ENCODE data around the gene GNLY. TPM values are rescaled to one million over a fixed set of nuclear protein-coding genes. Genes with fewer than 3 reads are reported as not detected.

The GNLY gene
- total and polyA plus RNA-seq, 9 donors, result 0.46 to 10.8 (median 1.1) TPM

- intact Hi-C loops (cut with DNase I), result no loop called here
- Histone ChIP-seq H3K9me3 (no peaks in the 10 kb centered on the region), H3K27me3 (no peaks in the 10 kb centered on the region), H3K36me3 (no peaks in the 10 kb centered on the region), H3K27ac (peak overlapping the region; percentile 69 to 78), H3K4me3 (no peak overlapping the region), H3K4me1 (ENCODE audit: insufficient read depth) (peaks cover 32% of the 10 kb centered on the region)
- WGBS, 3 donors, result 14 to 25% (median 15%) methylated on average over 8 of the region's 8 CpGs
- peak in 1 of 5 donors; percentile 29 for DNase-seq
- TF ChIP-seq EP300 (IDR thresholded peaks at IDR 0.05), result no peak
- TF ChIP-seq POLR2A (IDR thresholded peaks at IDR 0.05), result no peak
- TF ChIP-seq CTCF (IDR thresholded peaks at IDR 0.05), result no peak
Measured at GRCh38 chr2:85745619-85746018, 51.5 kb downstream of the GNLY start.

GRCh38 chr2:85746321-85747004, 52.3 kb downstream of the GNLY start:
- TF ChIP-seq CTCF (IDR thresholded peaks at IDR 0.05) (no peak), EP300 (IDR thresholded peaks at IDR 0.05) (no peak), POLR2A (IDR thresholded peaks at IDR 0.05) (no peak)
- intact Hi-C loops (cut with DNase I), result no loop called here
- Histone ChIP-seq H3K36me3 (no peaks in the 10 kb centered on the region), H3K4me1 (ENCODE audit: insufficient read depth) (peaks cover 31% of the 10 kb centered on the region), H3K4me3 (no peak overlapping the region), H3K27ac (peak overlapping the region in 1 of 2 donors; percentile 78), H3K27me3 (no peaks in the 10 kb centered on the region), H3K9me3 (no peaks in the 10 kb centered on the region)
- peak in 1 of 5 donors; percentile 22 for DNase-seq
- 83 to 92% (median 86%) methylated on average over 8 of the region's 8 CpGs for whole genome bisulfite sequencing, 3 donors

GRCh38 chr2:85747441-85747840, 53.3 kb downstream of the GNLY start:
- intact Hi-C loops (cut with DNase I), result no loop called here
- H3K9me3 ChIP-seq, result no peaks in the 10 kb centered on the region
- no peak overlapping the region for H3K27ac ChIP-seq
- no peaks in the 10 kb centered on the region for H3K27me3 ChIP-seq
- no peak for TF ChIP-seq EP300 (IDR thresholded peaks at IDR 0.05)
- TF ChIP-seq POLR2A (IDR thresholded peaks at IDR 0.05), result no peak
- TF ChIP-seq CTCF (IDR thresholded peaks at IDR 0.05), result no peak
- no peak for DNase-seq
- no peak overlapping the region for H3K4me3 ChIP-seq
- WGBS, 3 donors, result 92 to 96% (median 94%) methylated on average over 3 of the region's 3 CpGs
- peaks cover 32% of the 10 kb centered on the region for H3K4me1 ChIP-seq (ENCODE audit: insufficient read depth)
- no peaks in the 10 kb centered on the region for H3K36me3 ChIP-seq

- intact Hi-C loops (cut with DNase I), result no loop called here
- DNase-seq, result no peak
- 93 to 96% (median 94%) methylated on average over 9 of the region's 9 CpGs for WGBS, 3 donors
- Histone ChIP-seq H3K36me3 (no peaks in the 10 kb centered on the region), H3K27ac (no peak overlapping the region), H3K27me3 (no peaks in the 10 kb centered on the region), H3K4me1 (ENCODE audit: insufficient read depth) (peaks cover 27% of the 10 kb centered on the region), H3K9me3 (no peaks in the 10 kb centered on the region), H3K4me3 (no peak overlapping the region)
- TF ChIP-seq CTCF (IDR thresholded peaks at IDR 0.05), result no peak
- TF ChIP-seq EP300 (IDR thresholded peaks at IDR 0.05), result no peak
- TF ChIP-seq POLR2A (IDR thresholded peaks at IDR 0.05), result no peak
Measured at GRCh38 chr2:85748039-85748734, 54.0 kb downstream of the GNLY start.

Small RNA genes lying within 50 kb of the gene (small RNA-seq; reads per million reads assigned to genes)
- gene RNU1-38P, result not detected

Other genes starting within 250 kb of the GNLY start
- 100 to 1,000 TPM; 128 to 766 (median 228) TPM for gene MAT2A, start 155.2 kb upstream of the GNLY start, total RNA-seq
- 100 to 1,000 TPM in 1 of 2 donors, 10 to 100 TPM in 1; 70.8 to 224 TPM for gene MAT2A, start 155.2 kb upstream of the GNLY start, polyA plus RNA-seq
- 10 to 100 TPM; 23.8 to 35.5 (median 33.9) TPM for gene GGCX, start 132.9 kb upstream of the GNLY start, total RNA-seq
- gene GGCX, start 132.9 kb upstream of the GNLY start, polyA plus RNA-seq, result 10 to 100 TPM; 14.2 to 33.3 TPM
- gene VAMP8, start 116.8 kb upstream of the GNLY start, total RNA-seq, result 10 to 100 TPM in 5 of 7 donors, 1 to 10 TPM in 2; 5.9 to 58.4 (median 14.0) TPM
- gene VAMP8, start 116.8 kb upstream of the GNLY start, polyA plus RNA-seq, result 10 to 100 TPM; 25.5 to 54.3 TPM
- gene VAMP5, start 109.9 kb upstream of the GNLY start, total RNA-seq, result 10 to 100 TPM; 25.6 to 59.1 (median 48.5) TPM
- 10 to 100 TPM; 35.7 to 99.5 TPM for gene VAMP5, start 109.9 kb upstream of the GNLY start, polyA plus RNA-seq
- gene RNF181, start 98.6 kb upstream of the GNLY start, total RNA-seq, result 100 to 1,000 TPM in 1 of 7 donors, 10 to 100 TPM in 6; 61.1 to 108 (median 93.3) TPM
- 100 to 1,000 TPM; 123 to 148 TPM for gene RNF181, start 98.6 kb upstream of the GNLY start, polyA plus RNA-seq
- 10 to 100 TPM; 12.5 to 27.1 (median 18.6) TPM for gene TMEM150A, start 91.7 kb upstream of the GNLY start, total RNA-seq
- 10 to 100 TPM in 1 of 2 donors, 1 to 10 TPM in 1; 7.0 to 17.8 TPM for gene TMEM150A, start 91.7 kb upstream of the GNLY start, polyA plus RNA-seq
- 10 to 100 TPM; 14.6 to 45.4 (median 35.5) TPM for gene C2orf68, start 82.3 kb upstream of the GNLY start, total RNA-seq
- 10 to 100 TPM; 22.1 to 31.5 TPM for gene C2orf68, start 82.3 kb upstream of the GNLY start, polyA plus RNA-seq
- gene USP39, start 78.2 kb upstream of the GNLY start, total RNA-seq, result 10 to 100 TPM; 37.6 to 60.0 (median 42.2) TPM
- 10 to 100 TPM; 37.6 to 52.6 TPM for gene USP39, start 78.2 kb upstream of the GNLY start, polyA plus RNA-seq
- 10 to 100 TPM in 1 of 7 donors, 1 to 10 TPM in 3, under 1 TPM in 2, not detected in 1; 0.27 to 15.4 (median 1.1) TPM for gene SFTPB, start 26.2 kb upstream of the GNLY start, total RNA-seq
- gene SFTPB, start 26.2 kb upstream of the GNLY start, polyA plus RNA-seq, result under 1 TPM in 1 of 2 donors, not detected in 1; 0.97 TPM
- 10 to 100 TPM; 10.7 to 37.7 (median 29.6) TPM for gene ATOH8, start 59.6 kb downstream of the GNLY start, total RNA-seq
- gene ATOH8, start 59.6 kb downstream of the GNLY start, polyA plus RNA-seq, result 10 to 100 TPM in 1 of 2 donors, 1 to 10 TPM in 1; 9.4 to 37.3 TPM
- 10 to 100 TPM; 12.8 to 52.7 (median 22.2) TPM for gene ST3GAL5, start 194.6 kb downstream of the GNLY start, total RNA-seq
- 10 to 100 TPM; 11.6 to 31.1 TPM for gene ST3GAL5, start 194.6 kb downstream of the GNLY start, polyA plus RNA-seq